ENCODE results near the gene CDH23. TPM values are rescaled to one million over a fixed set of nuclear protein-coding genes. Genes with fewer than 3 reads are reported as not detected.

CDH23 gene
- polyA plus RNA-seq, 1 experiment, result 0.01 TPM

GRCh38 chr10:71351628-71352319 is 44.9 kb upstream of the CDH23 start:
- no peak for DNase-seq (ENCODE audit: low read depth, low spot score)
- H3K27me3 ChIP-seq (ENCODE audit: control insufficient read depth, insufficient read depth, low read length), result peaks cover 13% of the 10 kb centered on the region
- POLR2A ChIA-PET, result no interaction called here
- H3K4me3 ChIP-seq (ENCODE audit: low read depth, low read length), result no peak overlapping the region
- H3K27ac ChIP-seq (ENCODE audit: low read depth, low read length), result no peak overlapping the region
- CTCF ChIA-PET, result interaction anchor here (1.2 kb wide), 1 partner anchor 257 kb away, joined by 4 read pairs; no protein-coding TSS in a partner anchor
- no peaks in the 10 kb centered on the region for H3K9me3 ChIP-seq (ENCODE audit: control insufficient read depth, insufficient read depth, low read length)
- TF ChIP-seq CTCF (IDR thresholded peaks at IDR 0.05; ENCODE audit: low read depth, low read length), result no peak

- no peak for TF ChIP-seq CTCF (IDR thresholded peaks at IDR 0.05; ENCODE audit: low read depth, low read length)
- Histone ChIP-seq H3K4me3 (ENCODE audit: low read depth, low read length) (no peak overlapping the region), H3K27ac (ENCODE audit: low read depth, low read length) (no peak overlapping the region), H3K27me3 (ENCODE audit: control insufficient read depth, insufficient read depth, low read length) (peaks cover 6% of the 10 kb centered on the region), H3K9me3 (ENCODE audit: control insufficient read depth, insufficient read depth, low read length) (no peaks in the 10 kb centered on the region)
- ChIA-PET CTCF (no interaction called here), POLR2A (no interaction called here)
- DNase-seq (ENCODE audit: low read depth, low spot score), result no peak
Measured at GRCh38 chr10:71353639-71354038, 43.1 kb upstream of the CDH23 start.

GRCh38 chr10:71354776-71355175 is 41.9 kb upstream of the CDH23 start:
- no peak overlapping the region for H3K4me3 ChIP-seq (ENCODE audit: low read depth, low read length)
- H3K27me3 ChIP-seq (ENCODE audit: control insufficient read depth, insufficient read depth, low read length), result peaks cover 6% of the 10 kb centered on the region
- ChIA-PET POLR2A (no interaction called here), CTCF (no interaction called here)
- no peaks in the 10 kb centered on the region for H3K9me3 ChIP-seq (ENCODE audit: control insufficient read depth, insufficient read depth, low read length)
- no peak for TF ChIP-seq CTCF (IDR thresholded peaks at IDR 0.05; ENCODE audit: low read depth, low read length)
- DNase-seq (ENCODE audit: low read depth, low spot score), result no peak
- no peak overlapping the region for H3K27ac ChIP-seq (ENCODE audit: low read depth, low read length)

- CTCF ChIA-PET, result interaction anchor here (0.7 kb wide), 1 partner anchor 41 kb away, joined by 3 read pairs; no protein-coding TSS in a partner anchor
- POLR2A ChIA-PET, result no interaction called here
- Histone ChIP-seq H3K9me3 (ENCODE audit: control insufficient read depth, insufficient read depth, low read length) (no peaks in the 10 kb centered on the region), H3K27ac (ENCODE audit: low read depth, low read length) (no peak overlapping the region), H3K4me3 (ENCODE audit: low read depth, low read length) (no peak overlapping the region), H3K27me3 (ENCODE audit: control insufficient read depth, insufficient read depth, low read length) (peaks cover 2% of the 10 kb centered on the region)
- no peak for TF ChIP-seq CTCF (IDR thresholded peaks at IDR 0.05; ENCODE audit: low read depth, low read length)
- no peak for DNase-seq (ENCODE audit: low read depth, low spot score)
Measured at GRCh38 chr10:71355886-71356285, 40.8 kb upstream of the CDH23 start.

GRCh38 chr10:71357792-71358265 is 38.9 kb upstream of the CDH23 start:
- ChIA-PET POLR2A (no interaction called here), CTCF (no interaction called here)
- DNase-seq (ENCODE audit: low read depth, low spot score), result no peak

More at GRCh38 chr10:71357792-71358265, 38.9 kb upstream of the CDH23 start:
- Histone ChIP-seq H3K9me3 (ENCODE audit: control insufficient read depth, insufficient read depth, low read length) (no peaks in the 10 kb centered on the region), H3K27me3 (ENCODE audit: control insufficient read depth, insufficient read depth, low read length) (no peaks in the 10 kb centered on the region), H3K27ac (ENCODE audit: low read depth, low read length) (no peak overlapping the region), H3K4me3 (ENCODE audit: low read depth, low read length) (no peak overlapping the region)
- no peak for TF ChIP-seq CTCF (IDR thresholded peaks at IDR 0.05; ENCODE audit: low read depth, low read length)
